ENCODE results near the gene JAGN1.
"Not testable (repeated sequence)": the region's sequence is repeated elsewhere in the genome, so short reads cannot be mapped to it uniquely, and the experiment has no call there.

JAGN1 gene

DNA sequence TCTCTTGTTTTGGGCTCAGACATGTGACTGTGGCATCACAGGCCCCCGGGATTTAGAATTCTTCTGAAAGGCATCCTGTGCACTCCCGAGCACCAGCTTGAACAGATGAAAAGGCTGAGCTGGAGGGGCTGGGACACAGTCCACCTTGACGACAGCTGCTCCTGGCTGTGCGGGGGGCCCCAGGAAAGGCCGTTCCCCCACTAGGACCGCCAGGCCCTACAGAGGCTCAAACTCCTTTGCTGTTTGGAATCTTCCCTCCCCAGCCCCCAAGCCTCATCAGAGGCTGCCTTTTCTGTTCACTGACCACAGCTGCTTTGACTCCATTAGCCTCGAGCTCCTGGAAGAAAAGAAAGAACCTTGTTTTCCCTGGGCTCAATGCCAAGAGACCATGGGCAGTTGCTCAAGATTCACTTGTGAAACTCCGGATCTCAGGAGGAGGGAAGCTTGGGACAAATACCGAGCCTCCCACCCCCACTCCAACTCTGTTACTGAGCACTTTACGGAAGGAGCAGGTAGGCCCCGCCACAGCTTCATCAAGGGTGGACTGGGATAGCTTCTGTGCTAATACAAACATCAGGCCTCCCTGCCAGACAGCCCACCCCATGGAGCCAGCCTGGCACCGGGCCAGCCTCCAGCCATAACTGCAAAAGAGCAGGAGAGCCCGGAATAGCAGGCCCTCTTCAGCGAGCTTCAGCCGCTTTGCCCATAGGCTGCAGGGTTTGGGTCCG lies 26.0 kb upstream of the JAGN1 start:
- H3K36me3 ChIP-seq (ENCODE audit: insufficient read depth, low read length): no peaks in the 10 kb centered on the region
- H3K9ac ChIP-seq (ENCODE audit: insufficient read length): no peak overlapping the region
- TF ChIP-seq FOXP2 (optimal IDR thresholded peaks at IDR 0.05; ENCODE audit: control extremely low read depth, extremely low read length, insufficient read depth): no peak
- no peak for TF ChIP-seq EZH2 (IDR thresholded peaks at IDR 0.05)
- no peak for TF ChIP-seq POLR2AphosphoS5 (IDR thresholded peaks at IDR 0.05; ENCODE audit: borderline replicate concordance, low read depth, low read length)
- H3K27ac ChIP-seq: no peak overlapping the region
- no peak for DNase-seq (ENCODE audit: low read depth, low spot score)
- no peaks in the 10 kb centered on the region for H3K9me3 ChIP-seq (ENCODE audit: low read depth, low read length)
- no peak overlapping the region for H3K4me3 ChIP-seq

DNA sequence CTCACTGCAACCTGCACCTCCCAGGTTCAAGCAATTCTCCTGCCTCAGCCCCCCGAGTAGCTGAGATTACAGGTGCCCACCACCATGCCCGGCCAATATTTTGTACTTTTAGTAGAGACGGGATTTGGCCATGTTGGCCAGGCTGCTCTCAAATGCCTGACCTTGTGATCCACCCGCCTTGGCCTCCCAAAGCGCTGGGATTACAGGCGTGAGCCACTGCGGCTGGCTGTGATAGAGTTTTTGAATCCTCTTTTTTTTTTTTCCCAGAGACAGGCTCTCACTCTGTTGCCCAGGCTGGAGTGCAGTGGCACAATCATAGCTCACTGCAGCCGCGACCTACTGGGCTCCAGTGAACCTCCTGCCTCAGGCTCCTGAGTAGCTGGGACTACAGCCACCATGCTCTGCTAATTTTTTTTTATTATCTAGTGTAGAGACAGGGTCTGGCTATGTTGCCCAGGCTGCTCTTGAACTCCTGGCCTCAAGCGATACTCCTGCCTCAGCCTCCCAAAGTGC lies 25.2 kb upstream of the JAGN1 start:
- H3K9me3 ChIP-seq (ENCODE audit: low read depth, low read length); DNase-seq (ENCODE audit: low read depth, low spot score); H3K9ac ChIP-seq (ENCODE audit: insufficient read length); H3K4me3 ChIP-seq; H3K36me3 ChIP-seq (ENCODE audit: insufficient read depth, low read length); H3K27ac ChIP-seq: not testable (repeated sequence)

DNA sequence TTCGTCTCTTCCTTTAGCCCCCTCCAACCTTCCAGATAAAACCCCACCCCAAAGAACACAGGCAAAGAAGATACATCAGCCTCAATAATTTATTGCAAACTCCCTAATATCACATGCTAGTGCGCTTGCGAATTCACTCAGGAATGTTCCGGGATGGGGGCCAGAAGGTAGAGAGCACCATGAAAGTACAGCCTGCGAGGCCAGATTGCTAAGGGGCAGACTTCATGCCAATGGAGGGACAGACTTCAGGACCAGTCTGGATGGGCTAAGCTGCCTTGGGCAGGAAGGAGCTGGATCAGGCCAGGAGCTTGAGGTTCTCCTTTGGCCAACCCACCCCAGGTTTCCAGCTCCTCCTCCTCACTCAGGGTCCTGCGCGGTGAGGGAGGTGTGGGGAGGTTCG lies 23.8 kb upstream of the JAGN1 start:
- Histone ChIP-seq H3K27ac (no peak overlapping the region), H3K36me3 (ENCODE audit: insufficient read depth, low read length) (no peaks in the 10 kb centered on the region), H3K9me3 (ENCODE audit: low read depth, low read length) (no peaks in the 10 kb centered on the region), H3K4me3 (no peak overlapping the region), H3K9ac (ENCODE audit: insufficient read length) (no peak overlapping the region)
- no peak for DNase-seq (ENCODE audit: low read depth, low spot score)
- TF ChIP-seq POLR2AphosphoS5 (IDR thresholded peaks at IDR 0.05; ENCODE audit: borderline replicate concordance, low read depth, low read length): no peak
- TF ChIP-seq EZH2 (IDR thresholded peaks at IDR 0.05): no peak
- no peak for TF ChIP-seq FOXP2 (optimal IDR thresholded peaks at IDR 0.05; ENCODE audit: control extremely low read depth, extremely low read length, insufficient read depth)

DNA sequence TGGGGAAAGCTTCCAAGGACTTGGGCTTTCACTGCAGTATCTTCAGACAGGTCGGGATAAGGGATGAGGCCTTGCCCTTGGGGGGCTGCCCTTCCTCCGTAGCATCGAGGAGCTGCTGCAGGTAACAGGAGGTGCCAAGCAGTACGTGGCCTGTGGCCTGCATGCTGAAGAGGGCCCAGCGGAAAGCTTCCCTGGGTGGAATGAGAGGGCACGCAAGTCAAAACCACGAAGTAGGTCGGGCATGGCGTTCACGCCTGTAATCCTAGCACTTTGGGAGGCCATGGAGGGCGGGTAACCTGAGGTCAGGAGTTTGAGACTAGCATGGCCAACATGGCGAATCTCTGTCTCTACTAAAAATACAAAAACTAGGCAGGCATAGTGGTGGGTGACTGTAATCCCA lies 23.3 kb upstream of the JAGN1 start:
- no peak for DNase-seq (ENCODE audit: low read depth, low spot score)
- H3K36me3 ChIP-seq (ENCODE audit: insufficient read depth, low read length): no peaks in the 10 kb centered on the region

DNA sequence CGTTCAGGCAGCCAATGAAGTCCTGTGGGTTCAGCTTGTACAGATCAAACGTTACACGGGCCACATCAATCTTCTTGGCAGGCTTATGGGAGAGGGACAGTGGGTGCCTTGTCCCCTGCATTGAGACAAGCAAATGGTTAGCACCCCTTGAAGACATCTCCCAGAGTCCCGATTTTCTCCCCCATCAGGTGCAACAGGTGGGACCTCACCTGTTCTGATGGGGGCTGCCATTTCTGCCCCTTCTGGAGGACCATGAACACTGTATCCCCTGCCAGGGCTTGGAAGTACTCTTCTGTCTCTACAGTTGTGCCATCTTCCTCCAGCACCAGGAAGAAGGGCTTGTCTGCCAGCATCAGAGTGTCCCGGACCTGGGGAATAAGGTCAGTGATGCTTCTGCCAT lies 20.5 kb upstream of the JAGN1 start:
- TF ChIP-seq POLR2AphosphoS5 (IDR thresholded peaks at IDR 0.05; ENCODE audit: borderline replicate concordance, low read depth, low read length): no peak
- TF ChIP-seq FOXP2 (optimal IDR thresholded peaks at IDR 0.05; ENCODE audit: control extremely low read depth, extremely low read length, insufficient read depth): no peak
- no peak for TF ChIP-seq EZH2 (IDR thresholded peaks at IDR 0.05)
- Histone ChIP-seq H3K27ac (no peak overlapping the region), H3K9ac (ENCODE audit: insufficient read length) (no peak overlapping the region), H3K4me3 (no peak overlapping the region), H3K9me3 (ENCODE audit: low read depth, low read length) (no peaks in the 10 kb centered on the region), H3K36me3 (ENCODE audit: insufficient read depth, low read length) (no peaks in the 10 kb centered on the region)
- DNase-seq (ENCODE audit: low read depth, low spot score): no peak

More for the DNA sequence above, 23.3 kb upstream of the JAGN1 start:
- Histone ChIP-seq H3K9me3 (ENCODE audit: low read depth, low read length) (no peaks in the 10 kb centered on the region), H3K9ac (ENCODE audit: insufficient read length) (no peak overlapping the region), H3K27ac (no peak overlapping the region), H3K4me3 (no peak overlapping the region)
- TF ChIP-seq POLR2AphosphoS5 (IDR thresholded peaks at IDR 0.05; ENCODE audit: borderline replicate concordance, low read depth, low read length): no peak
- no peak for TF ChIP-seq EZH2 (IDR thresholded peaks at IDR 0.05)
- TF ChIP-seq FOXP2 (optimal IDR thresholded peaks at IDR 0.05; ENCODE audit: control extremely low read depth, extremely low read length, insufficient read depth): no peak

DNA sequence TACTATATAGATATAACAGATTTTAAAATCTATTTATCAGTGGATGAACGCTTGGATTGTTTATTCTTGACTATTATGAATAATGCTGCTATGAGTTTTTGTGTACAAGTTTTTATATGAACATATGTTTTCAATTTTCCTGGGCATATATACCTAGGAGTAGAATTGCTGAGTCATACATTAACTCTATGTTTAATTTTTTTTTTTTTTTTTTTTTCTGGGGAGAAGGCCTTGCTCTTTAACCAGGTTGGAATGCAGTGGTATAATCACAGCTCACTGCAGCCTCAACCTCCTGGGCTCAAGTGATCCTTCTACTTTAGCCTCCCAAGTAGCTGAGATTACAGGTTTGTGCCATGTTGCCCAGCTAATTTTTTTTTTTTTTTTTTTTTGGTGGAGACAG lies 19.4 kb upstream of the JAGN1 start:
- no peak for DNase-seq (ENCODE audit: low read depth, low spot score)
- H3K9me3 ChIP-seq (ENCODE audit: low read depth, low read length): no peaks in the 10 kb centered on the region
- no peak overlapping the region; the same call in 1 of the 2 replicates for H3K27ac ChIP-seq
- no peak for TF ChIP-seq POLR2AphosphoS5 (IDR thresholded peaks at IDR 0.05; ENCODE audit: borderline replicate concordance, low read depth, low read length)
- TF ChIP-seq EZH2 (IDR thresholded peaks at IDR 0.05): no peak
- TF ChIP-seq FOXP2 (optimal IDR thresholded peaks at IDR 0.05; ENCODE audit: control extremely low read depth, extremely low read length, insufficient read depth): no peak
- H3K4me3 ChIP-seq: no peak overlapping the region
- no peaks in the 10 kb centered on the region for H3K36me3 ChIP-seq (ENCODE audit: insufficient read depth, low read length)
- H3K9ac ChIP-seq (ENCODE audit: insufficient read length): no peak overlapping the region

DNA sequence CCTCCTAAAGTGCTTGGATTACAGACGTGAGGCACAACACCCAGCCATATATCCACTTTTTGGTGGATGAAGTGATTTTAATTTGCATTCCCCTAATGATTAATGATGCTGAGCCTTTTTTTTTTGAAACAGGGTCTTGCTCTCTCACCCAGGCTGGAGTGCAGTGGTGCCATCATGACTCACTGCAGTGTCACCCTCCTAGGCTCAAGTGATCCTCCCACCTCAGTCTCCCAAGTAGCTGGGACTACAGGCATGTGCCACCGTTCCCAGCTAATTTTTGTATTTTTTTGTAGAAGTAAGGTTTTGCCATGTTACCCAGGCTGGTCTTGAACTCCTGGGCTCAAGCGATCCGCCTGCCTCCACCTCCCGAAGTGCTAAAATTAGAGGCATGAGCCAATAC lies 18.3 kb upstream of the JAGN1 start:
- H3K9me3 ChIP-seq (ENCODE audit: low read depth, low read length); DNase-seq (ENCODE audit: low read depth, low spot score); H3K27ac ChIP-seq; H3K36me3 ChIP-seq (ENCODE audit: insufficient read depth, low read length); H3K4me3 ChIP-seq; H3K9ac ChIP-seq (ENCODE audit: insufficient read length): not testable (repeated sequence)

DNA sequence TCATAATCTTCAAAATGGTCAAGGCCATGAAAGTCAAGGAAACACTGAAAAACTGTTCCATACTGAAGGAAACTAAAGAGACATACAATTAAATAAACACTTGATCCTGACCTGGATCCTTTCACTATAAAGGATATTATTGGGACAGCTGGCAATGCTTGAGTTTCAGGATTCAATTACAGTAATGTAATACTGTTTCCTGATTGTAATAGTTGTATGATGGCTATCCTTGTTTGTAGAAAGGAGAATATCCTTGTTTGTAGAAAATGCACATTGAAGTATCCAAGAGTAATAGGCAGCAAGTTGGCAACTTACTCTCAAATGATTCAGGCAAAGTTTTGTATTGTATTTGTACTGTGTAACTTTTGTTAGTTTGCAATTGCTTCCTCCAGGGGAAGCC lies 15.0 kb upstream of the JAGN1 start:
- Histone ChIP-seq H3K9ac (ENCODE audit: insufficient read length) (no peak overlapping the region), H3K4me3 (no peak overlapping the region), H3K36me3 (ENCODE audit: insufficient read depth, low read length) (no peaks in the 10 kb centered on the region), H3K9me3 (ENCODE audit: low read depth, low read length) (no peaks in the 10 kb centered on the region), H3K27ac (no peak overlapping the region)
- DNase-seq (ENCODE audit: low read depth, low spot score): no peak
- TF ChIP-seq POLR2AphosphoS5 (IDR thresholded peaks at IDR 0.05; ENCODE audit: borderline replicate concordance, low read depth, low read length) (no peak), FOXP2 (optimal IDR thresholded peaks at IDR 0.05; ENCODE audit: control extremely low read depth, extremely low read length, insufficient read depth) (no peak), EZH2 (IDR thresholded peaks at IDR 0.05) (no peak)

DNA sequence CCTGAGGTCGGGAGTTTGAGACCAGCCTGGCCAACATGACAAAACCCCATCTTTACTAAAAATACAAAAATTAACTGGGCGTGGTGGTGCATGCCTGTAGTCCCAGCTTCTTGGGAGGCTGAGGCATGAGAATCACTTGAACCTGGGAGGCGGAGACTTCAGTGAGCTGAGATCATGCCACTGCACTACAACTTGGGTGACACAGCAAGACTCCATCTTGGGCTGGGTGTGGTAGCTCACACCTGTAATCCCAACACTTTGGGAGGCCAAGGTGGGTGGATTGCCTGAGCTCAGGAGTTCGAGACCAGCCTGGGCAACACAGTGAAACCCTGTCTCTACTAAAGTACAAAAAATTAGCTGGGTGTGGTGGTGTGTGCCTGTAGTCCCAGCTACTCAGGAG lies 14.2 kb upstream of the JAGN1 start:
- DNase-seq (ENCODE audit: low read depth, low spot score): not testable (repeated sequence)

More for the DNA sequence above, 14.2 kb upstream of the JAGN1 start:
- not testable (repeated sequence) for H3K27ac ChIP-seq; H3K4me3 ChIP-seq; H3K36me3 ChIP-seq (ENCODE audit: insufficient read depth, low read length); H3K9me3 ChIP-seq (ENCODE audit: low read depth, low read length); H3K9ac ChIP-seq (ENCODE audit: insufficient read length)
